Measurements from ENCODE around the gene MEAK7. TPM values are rescaled to one million over a fixed set of nuclear protein-coding genes. Genes with fewer than 3 reads are reported as not detected.

MEAK7 gene
- total and polyA plus RNA-seq, 2 donors from 2014 or later = 6.3 to 30.6 TPM

- FAIRE-seq (no peak), DNase-seq (no peak)
- TF ChIP-seq, protein P1, sequence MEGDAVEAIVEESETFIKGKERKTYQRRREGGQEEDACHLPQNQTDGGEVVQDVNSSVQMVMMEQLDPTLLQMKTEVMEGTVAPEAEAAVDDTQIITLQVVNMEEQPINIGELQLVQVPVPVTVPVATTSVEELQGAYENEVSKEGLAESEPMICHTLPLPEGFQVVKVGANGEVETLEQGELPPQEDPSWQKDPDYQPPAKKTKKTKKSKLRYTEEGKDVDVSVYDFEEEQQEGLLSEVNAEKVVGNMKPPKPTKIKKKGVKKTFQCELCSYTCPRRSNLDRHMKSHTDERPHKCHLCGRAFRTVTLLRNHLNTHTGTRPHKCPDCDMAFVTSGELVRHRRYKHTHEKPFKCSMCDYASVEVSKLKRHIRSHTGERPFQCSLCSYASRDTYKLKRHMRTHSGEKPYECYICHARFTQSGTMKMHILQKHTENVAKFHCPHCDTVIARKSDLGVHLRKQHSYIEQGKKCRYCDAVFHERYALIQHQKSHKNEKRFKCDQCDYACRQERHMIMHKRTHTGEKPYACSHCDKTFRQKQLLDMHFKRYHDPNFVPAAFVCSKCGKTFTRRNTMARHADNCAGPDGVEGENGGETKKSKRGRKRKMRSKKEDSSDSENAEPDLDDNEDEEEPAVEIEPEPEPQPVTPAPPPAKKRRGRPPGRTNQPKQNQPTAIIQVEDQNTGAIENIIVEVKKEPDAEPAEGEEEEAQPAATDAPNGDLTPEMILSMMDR (IDR thresholded peaks at IDR 0.05; ENCODE audit: borderline replicate concordance, extremely low read depth, insufficient read depth) = no peak
- Histone ChIP-seq H3K9me3 (ENCODE audit: control insufficient read depth in 2 of 3, insufficient read depth in 1 of 3, low read length in 3 of 3) (peaks cover 0 to 1% (median 0%) of the 10 kb centered on the region in 3 donors), H3K27me3 (ENCODE audit: control insufficient read depth, insufficient read depth, low read length) (no peaks in the 10 kb centered on the region), H3K4me1 (ENCODE audit: control insufficient read depth in 2 of 3, insufficient read depth in 2 of 3, low read depth in 1 of 3, low read length in 3 of 3) (peaks cover 0 to 4% (median 0%) of the 10 kb centered on the region in 3 donors), H3K27ac (ENCODE audit: low read depth in 2 of 2, low read length in 2 of 2) (no peak overlapping the region), H3K4me3 (ENCODE audit: low read length in 3 of 3) (no peak overlapping the region), H3K36me3 (ENCODE audit: control insufficient read depth in 2 of 3, insufficient read depth in 3 of 3, low read length in 3 of 3) (peaks cover 0 to 7% (median 0%) of the 10 kb centered on the region in 3 donors), H3K9ac (ENCODE audit: low read length in 3 of 3) (no peak overlapping the region)
- intact Hi-C loops (cut with DNase I) = loop anchor here (10.0 kb wide), 1 partner anchor 214 kb away; no protein-coding TSS in a partner anchor
Observed at GRCh38 chr16:84489131-84489530, 15.3 kb downstream of the MEAK7 start.

DNA sequence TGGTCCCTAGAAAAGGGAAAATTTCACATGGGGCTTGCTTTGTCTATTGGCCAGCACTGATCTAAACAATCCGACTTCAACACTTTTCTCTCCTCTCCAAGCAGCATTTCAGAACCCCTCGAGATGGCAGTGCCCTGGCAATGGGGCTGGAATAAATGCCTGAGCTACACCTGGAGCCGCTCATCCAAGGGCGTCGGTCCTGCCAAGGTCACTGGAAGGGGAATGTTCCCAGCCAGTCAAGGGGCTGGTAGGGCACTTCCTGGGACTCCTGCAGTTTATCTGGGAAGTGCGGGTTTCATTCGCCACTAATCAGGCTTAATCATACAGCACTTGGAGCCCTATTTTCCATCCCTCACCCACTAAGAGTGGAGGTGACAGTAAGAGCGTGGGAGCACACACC, 17.1 kb downstream of the MEAK7 start:
- intact Hi-C loops (cut with DNase I) = loop anchor here (10.0 kb wide), 1 partner anchor 213 kb away; no protein-coding TSS in a partner anchor
- no peak for DNase-seq

DNA sequence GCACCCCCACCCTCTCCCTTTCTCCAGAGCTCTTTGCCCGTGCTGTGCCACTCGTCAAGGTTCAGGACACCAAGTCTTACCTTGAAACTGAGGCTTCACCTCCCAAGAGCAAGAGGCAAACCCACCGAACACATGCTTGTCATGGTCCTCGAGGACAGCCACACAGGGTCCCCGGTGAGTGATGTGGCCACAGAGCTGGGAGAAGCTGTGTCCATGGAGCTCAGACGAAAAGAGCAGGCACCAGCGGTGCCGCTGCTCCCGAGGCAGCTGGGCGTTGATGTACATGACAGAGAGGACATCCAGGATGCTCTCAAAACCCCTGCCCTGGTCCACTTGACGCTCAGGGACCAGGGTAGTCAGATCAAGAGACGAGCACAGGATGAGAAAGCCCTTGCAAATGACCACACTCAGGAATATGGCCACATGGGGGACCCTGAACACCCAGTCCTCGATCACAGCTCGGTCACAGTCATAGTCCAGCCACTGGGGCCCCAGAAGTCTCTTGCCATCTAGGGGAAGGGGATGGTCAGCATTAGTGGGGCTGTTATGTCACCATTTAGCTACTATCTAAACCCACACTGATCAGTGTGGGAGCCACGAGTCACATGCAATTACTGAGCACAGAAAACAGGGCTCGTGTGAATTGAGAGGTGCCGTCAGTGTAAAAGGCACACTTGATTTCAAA, 17.8 kb downstream of the MEAK7 start:
- intact Hi-C loops (cut with DNase I) = loop anchor here (10.0 kb wide), 1 partner anchor 212 kb away; no protein-coding TSS in a partner anchor
- TF ChIP-seq, protein P1 (IDR thresholded peaks at IDR 0.05; ENCODE audit: borderline replicate concordance, extremely low read depth, insufficient read depth) = no peak
- DNase-seq = no peak

More for the DNA sequence above, 17.1 kb downstream of the MEAK7 start:
- H3K4me1 ChIP-seq (ENCODE audit: control insufficient read depth in 2 of 3, insufficient read depth in 2 of 3, low read depth in 1 of 3, low read length in 3 of 3) = peaks cover 0 to 4% (median 0%) of the 10 kb centered on the region in 3 donors
- FAIRE-seq = no peak
- no peak overlapping the region for H3K27ac ChIP-seq (ENCODE audit: low read depth in 2 of 2, low read length in 2 of 2)
- H3K36me3 ChIP-seq (ENCODE audit: control insufficient read depth in 2 of 3, insufficient read depth in 3 of 3, low read length in 3 of 3) = peaks cover 0 to 7% (median 2%) of the 10 kb centered on the region in 3 donors
- H3K27me3 ChIP-seq (ENCODE audit: control insufficient read depth, insufficient read depth, low read length) = no peaks in the 10 kb centered on the region
- TF ChIP-seq, protein P1 (IDR thresholded peaks at IDR 0.05; ENCODE audit: borderline replicate concordance, extremely low read depth, insufficient read depth) = no peak
- no peak overlapping the region for H3K9ac ChIP-seq (ENCODE audit: low read length in 3 of 3)
- H3K9me3 ChIP-seq (ENCODE audit: control insufficient read depth in 2 of 3, insufficient read depth in 1 of 3, low read length in 3 of 3) = no peaks in the 10 kb centered on the region
- no peak overlapping the region for H3K4me3 ChIP-seq (ENCODE audit: low read length in 3 of 3)

More for the DNA sequence above, 17.8 kb downstream of the MEAK7 start:
- H3K4me1 ChIP-seq (ENCODE audit: control insufficient read depth in 2 of 3, insufficient read depth in 2 of 3, low read depth in 1 of 3, low read length in 3 of 3) = peaks cover 0 to 4% (median 0%) of the 10 kb centered on the region in 3 donors
- no peak overlapping the region for H3K9ac ChIP-seq (ENCODE audit: low read length in 3 of 3)
- no peak for FAIRE-seq
- H3K27me3 ChIP-seq (ENCODE audit: control insufficient read depth, insufficient read depth, low read length) = no peaks in the 10 kb centered on the region
- H3K36me3 ChIP-seq (ENCODE audit: control insufficient read depth in 2 of 3, insufficient read depth in 3 of 3, low read length in 3 of 3) = peaks cover 0 to 7% (median 2%) of the 10 kb centered on the region in 3 donors
- no peaks in the 10 kb centered on the region for H3K9me3 ChIP-seq (ENCODE audit: control insufficient read depth in 2 of 3, insufficient read depth in 1 of 3, low read length in 3 of 3)
- no peak overlapping the region for H3K27ac ChIP-seq (ENCODE audit: low read depth in 2 of 2, low read length in 2 of 2)
- no peak overlapping the region for H3K4me3 ChIP-seq (ENCODE audit: low read length in 3 of 3)

All from kidney (tissue), 14 donors.